ENCODE data around the gene CYP2U1. TPM values are rescaled to one million over a fixed set of nuclear protein-coding genes. Genes with fewer than 3 reads are reported as not detected.

The CYP2U1 gene
- total and polyA plus RNA-seq, 2 of the 4 experiments (the other 2 are of a cell fraction): 6.1 to 11.1 TPM

GRCh38 chr4:107900508-107900907, 30.8 kb upstream of the CYP2U1 start:
- no peak overlapping the region for H2AK9ac ChIP-seq (replicated peaks; ENCODE audit: low read depth, low read length, poor library complexity)
- H3K36me3 ChIP-seq (ENCODE audit: control insufficient read depth, insufficient read depth, low read length): no peaks in the 10 kb centered on the region
- no peaks in the 10 kb centered on the region for H3K9me3 ChIP-seq (ENCODE audit: control insufficient read depth, insufficient read depth, low read length)
- H3K14ac ChIP-seq (replicated peaks; ENCODE audit: low read depth, low read length): no peak overlapping the region
- H3K27ac ChIP-seq (ENCODE audit: insufficient read depth, low read length): no peak overlapping the region
- intact Hi-C loops (cut with micrococcal nuclease): no loop called here
- ATAC-seq (ENCODE audit: low read depth) (no peak), DNase-seq (no peak)
- TF ChIP-seq POLR2A (IDR thresholded peaks at IDR 0.05; ENCODE audit: low read depth, low read length): no peak
- TF ChIP-seq RAD21 (IDR thresholded peaks at IDR 0.05; ENCODE audit: low read length): no peak
- TF ChIP-seq MAZ (IDR thresholded peaks at IDR 0.05; ENCODE audit: borderline replicate concordance, low read depth, low read length): no peak
- TF ChIP-seq, protein P1, sequence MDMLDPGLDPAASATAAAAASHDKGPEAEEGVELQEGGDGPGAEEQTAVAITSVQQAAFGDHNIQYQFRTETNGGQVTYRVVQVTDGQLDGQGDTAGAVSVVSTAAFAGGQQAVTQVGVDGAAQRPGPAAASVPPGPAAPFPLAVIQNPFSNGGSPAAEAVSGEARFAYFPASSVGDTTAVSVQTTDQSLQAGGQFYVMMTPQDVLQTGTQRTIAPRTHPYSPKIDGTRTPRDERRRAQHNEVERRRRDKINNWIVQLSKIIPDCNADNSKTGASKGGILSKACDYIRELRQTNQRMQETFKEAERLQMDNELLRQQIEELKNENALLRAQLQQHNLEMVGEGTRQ (IDR thresholded peaks at IDR 0.05; ENCODE audit: low read depth, low read length): no peak
- TF ChIP-seq CTCF (conservative IDR thresholded peaks at IDR 0.05; ENCODE audit: low read depth, low read length): no peak
- TF ChIP-seq SMC3 (IDR thresholded peaks at IDR 0.05; ENCODE audit: low read depth, low read length): no peak
- TF ChIP-seq RFX5 (IDR thresholded peaks at IDR 0.05; ENCODE audit: low read depth, low read length): no peak
- no peak for TF ChIP-seq BHLHE40 (IDR thresholded peaks at IDR 0.05; ENCODE audit: low read depth, low read length)
- no peak for TF ChIP-seq NFE2L2 (IDR thresholded peaks at IDR 0.05; ENCODE audit: low read depth, low read length)
- no peak for TF ChIP-seq MXI1 (IDR thresholded peaks at IDR 0.05; ENCODE audit: borderline replicate concordance, low read depth, low read length)
- TF ChIP-seq MAFK (IDR thresholded peaks at IDR 0.05; ENCODE audit: low read depth, low read length): no peak
- H3K56ac ChIP-seq (ENCODE audit: extremely low read depth, insufficient read depth, low read length): no peak overlapping the region
- no peaks in the 10 kb centered on the region for H3K79me1 ChIP-seq (ENCODE audit: low read depth in 1 of 2, low read length in 2 of 2)
- peaks cover 4% of the 10 kb centered on the region for H3K4me1 ChIP-seq (ENCODE audit: control insufficient read depth, insufficient read depth, low read length)
- POLR2A ChIA-PET (ENCODE audit: unreplicated experiment): no interaction called here
- dilution Hi-C loops (cut with HindIII; ENCODE audit: low sequenced_read_pairs, unreplicated experiment): no loop called here
- no peak overlapping the region for H2BK5ac ChIP-seq (ENCODE audit: low read depth, low read length, poor library complexity, severe bottlenecking)
- H3K9ac ChIP-seq (ENCODE audit: low read depth, low read length): no peak overlapping the region
- H3K9me1 ChIP-seq (ENCODE audit: insufficient read depth, low read length): peaks cover 2% of the 10 kb centered on the region; the same call in 1 of the 2 replicates
- in situ Hi-C loops (cut with MboI; ENCODE audit: low sequenced_read_pairs): no loop called here
- no peak overlapping the region for H3K4me2 ChIP-seq (ENCODE audit: low read depth, low read length)
- H3K4ac ChIP-seq (ENCODE audit: low read depth, low read length): no peak overlapping the region
- H3K23ac ChIP-seq (ENCODE audit: low read depth, low read length): no peak overlapping the region
- H4K91ac ChIP-seq (ENCODE audit: insufficient read depth, low read depth, low read length): no peak overlapping the region
- no peak overlapping the region for H2BK20ac ChIP-seq (ENCODE audit: low read depth, low read length)
- peaks cover 12% of the 10 kb centered on the region; the same call in 1 of the 2 replicates for H4K20me1 ChIP-seq (ENCODE audit: insufficient read depth, low read length)
- no peak overlapping the region for H4K5ac ChIP-seq (ENCODE audit: low read depth, low read length)
- no CpG with 5 or more reads among the region's 3 CpGs for WGBS, 2 experiments (ENCODE audit: extremely low coverage in 2 of 2, insufficient read length in 1 of 2)
- no TSS peak for BruUV-seq (replicated peaks)
- no peak overlapping the region for H2BK120ac ChIP-seq (ENCODE audit: low read depth, low read length)
- CTCF ChIA-PET: interaction anchor here (1.8 kb wide), 1 partner anchor 143 kb away, joined by 5 read pairs; no protein-coding TSS in a partner anchor
- H2AFZ ChIP-seq (replicated peaks; ENCODE audit: low read length, poor library complexity): no peak overlapping the region
- H4K8ac ChIP-seq (ENCODE audit: low read depth in 2 of 2, low read length in 2 of 2): no peak overlapping the region
- H3K4me3 ChIP-seq (ENCODE audit: insufficient read depth, low read depth, low read length): no peak overlapping the region
- H3K18ac ChIP-seq (ENCODE audit: low read depth, low read length): no peak overlapping the region
- no peak overlapping the region for H2BK15ac ChIP-seq (ENCODE audit: low read depth, low read length)
- H3K27me3 ChIP-seq (ENCODE audit: control insufficient read depth, insufficient read depth, low read length): peaks cover 5% of the 10 kb centered on the region
- no peak overlapping the region for H2AK5ac ChIP-seq (ENCODE audit: low read depth, low read length)
